Measurements from ENCODE around the gene MAPK1IP1L. TPM values are rescaled to one million over a fixed set of nuclear protein-coding genes. Genes with fewer than 3 reads are reported as not detected.
A peak's percentile ranks its signal among the peaks of the same experiment; 100 is the strongest.
"Not testable (repeated sequence)": the region's sequence is repeated elsewhere in the genome, so short reads cannot be mapped to it uniquely, and the experiment has no call there.

MAPK1IP1L gene
- total RNA-seq, 1 donor from 2014 or later: 216 TPM

GRCh38 chr14:55053500-55053899, 2.1 kb downstream of the MAPK1IP1L start:
- no peak for DNase-seq (ENCODE audit: low read depth)

GRCh38 chr14:55054098-55054497, 2.7 kb downstream of the MAPK1IP1L start:
- no peak for DNase-seq (ENCODE audit: low read depth)

- DNase-seq (ENCODE audit: low read depth): no peak
Measured at GRCh38 chr14:55057919-55058318, 6.5 kb downstream of the MAPK1IP1L start.

GRCh38 chr14:55059333-55059732, 7.9 kb downstream of the MAPK1IP1L start:
- no peak for DNase-seq (ENCODE audit: low read depth)

GRCh38 chr14:55062517-55063351, 11.3 kb downstream of the MAPK1IP1L start:
- DNase-seq (ENCODE audit: low read depth): no peak

GRCh38 chr14:55064896-55065295, 13.4 kb downstream of the MAPK1IP1L start:
- not testable (repeated sequence) for DNase-seq (ENCODE audit: low read depth)

- DNase-seq (ENCODE audit: low read depth): no peak
Measured at GRCh38 chr14:55065411-55065810, 14.0 kb downstream of the MAPK1IP1L start.

GRCh38 chr14:55066223-55066622, 14.8 kb downstream of the MAPK1IP1L start:
- DNase-seq (ENCODE audit: low read depth): no peak

GRCh38 chr14:55070981-55071411, 19.5 kb downstream of the MAPK1IP1L start:
- DNase-seq (ENCODE audit: low read depth): no peak

GRCh38 chr14:55071870-55072640, 20.6 kb downstream of the MAPK1IP1L start:
- peak; percentile 86 for DNase-seq (ENCODE audit: low read depth)

GRCh38 chr14:55073856-55074255, 22.4 kb downstream of the MAPK1IP1L start:
- peak; percentile 67 for DNase-seq (ENCODE audit: low read depth)

- DNase-seq (ENCODE audit: low read depth): no peak
Measured at GRCh38 chr14:55074662-55075061, 23.2 kb downstream of the MAPK1IP1L start.

- DNase-seq (ENCODE audit: low read depth): no peak
Measured at GRCh38 chr14:55075628-55076175, 24.3 kb downstream of the MAPK1IP1L start.

GRCh38 chr14:55077170-55078151, 26.0 kb downstream of the MAPK1IP1L start:
- DNase-seq (ENCODE audit: low read depth): no peak

- DNase-seq (ENCODE audit: low read depth): not testable (repeated sequence)
Measured at GRCh38 chr14:55079961-55080360, 28.5 kb downstream of the MAPK1IP1L start.

GRCh38 chr14:55084401-55085059, 33.1 kb downstream of the MAPK1IP1L start:
- DNase-seq (ENCODE audit: low read depth): no peak

GRCh38 chr14:55085060-55085660, 33.7 kb downstream of the MAPK1IP1L start:
- no peak for DNase-seq (ENCODE audit: low read depth)

GRCh38 chr14:55086938-55087337, 35.5 kb downstream of the MAPK1IP1L start:
- no peak for DNase-seq (ENCODE audit: low read depth)

GRCh38 chr14:55088356-55088755, 36.9 kb downstream of the MAPK1IP1L start:
- no peak for DNase-seq (ENCODE audit: low read depth)

- no peak for DNase-seq (ENCODE audit: low read depth)
Measured at GRCh38 chr14:55092341-55092740, 40.9 kb downstream of the MAPK1IP1L start.
